ENCODE data around the gene CDX1.

Gene CDX1

DNA sequence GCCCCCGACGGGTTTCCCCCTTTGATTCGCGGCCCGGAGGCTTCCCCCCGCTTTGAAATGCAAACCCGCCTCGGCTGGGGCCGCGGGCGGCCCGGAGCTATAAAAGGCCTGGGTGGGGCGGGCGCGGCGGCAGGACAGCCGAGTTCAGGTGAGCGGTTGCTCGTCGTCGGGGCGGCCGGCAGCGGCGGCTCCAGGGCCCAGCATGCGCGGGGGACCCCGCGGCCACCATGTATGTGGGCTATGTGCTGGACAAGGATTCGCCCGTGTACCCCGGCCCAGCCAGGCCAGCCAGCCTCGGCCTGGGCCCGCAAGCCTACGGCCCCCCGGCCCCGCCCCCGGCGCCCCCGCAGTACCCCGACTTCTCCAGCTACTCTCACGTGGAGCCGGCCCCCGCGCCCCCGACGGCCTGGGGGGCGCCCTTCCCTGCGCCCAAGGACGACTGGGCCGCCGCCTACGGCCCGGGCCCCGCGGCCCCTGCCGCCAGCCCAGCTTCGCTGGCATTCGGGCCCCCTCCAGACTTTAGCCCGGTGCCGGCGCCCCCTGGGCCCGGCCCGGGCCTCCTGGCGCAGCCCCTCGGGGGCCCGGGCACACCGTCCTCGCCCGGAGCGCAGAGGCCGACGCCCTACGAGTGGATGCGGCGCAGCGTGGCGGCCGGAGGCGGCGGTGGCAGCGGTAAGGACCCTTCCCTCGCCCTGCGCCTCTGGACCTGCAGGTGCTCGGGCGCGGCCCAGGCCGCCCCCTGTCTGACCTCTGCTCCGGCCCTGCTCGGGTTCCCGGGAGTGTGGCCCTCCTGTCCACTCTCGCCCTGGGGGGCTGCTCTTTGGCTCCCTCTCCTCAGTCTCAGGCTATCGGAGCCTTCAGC is at the start of gene CDX1:
Gene CDX1 (plus strand): TSS at position 129 of the 862 bp plus-strand sequence. CDS start 99 bp downstream, at position 228.
- DNase-seq (ENCODE audit: low read depth), result no peak

DNA sequence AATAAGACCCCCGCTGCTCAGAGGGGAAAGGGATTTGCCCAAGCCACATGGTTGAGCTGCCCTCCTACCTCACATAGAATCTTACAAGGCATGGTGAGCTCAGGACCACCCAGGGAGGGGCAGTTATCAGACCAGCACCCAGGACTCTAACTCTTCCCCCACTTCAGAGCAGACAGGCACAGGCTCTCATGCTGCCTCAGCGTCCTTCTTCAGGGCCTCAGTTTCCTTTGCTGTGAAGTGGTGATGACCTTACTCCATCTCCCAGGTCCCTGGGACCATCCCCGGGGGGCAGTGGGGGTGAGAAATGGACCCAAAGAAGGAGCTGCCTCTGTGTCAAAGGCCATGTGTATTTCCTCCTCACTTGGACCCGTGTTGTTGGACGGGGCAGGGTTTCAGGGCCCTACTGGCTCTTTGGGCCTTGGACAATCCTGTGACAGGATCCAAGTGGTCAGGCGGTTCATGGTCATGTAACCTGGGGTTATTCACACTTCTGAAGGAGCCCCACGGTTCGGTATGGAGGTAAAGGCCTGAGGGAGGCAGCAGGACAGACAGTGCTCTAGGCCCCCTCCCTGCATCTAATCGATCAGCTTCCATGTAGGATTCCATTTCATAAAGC is 48.5 kb upstream of the CDX1 start:
- no peak for DNase-seq (ENCODE audit: low read depth)

- no peak for DNase-seq (ENCODE audit: low read depth)
These were observed 47.9 kb upstream of the CDX1 start for GRCh38 chr5:150118561-150119229.

- no peak for DNase-seq (ENCODE audit: low read depth)
These were observed 47.0 kb upstream of the CDX1 start for GRCh38 chr5:150119421-150120061.

- no peak for DNase-seq (ENCODE audit: low read depth)
These were observed 46.5 kb upstream of the CDX1 start for GRCh38 chr5:150120062-150120441.

DNA sequence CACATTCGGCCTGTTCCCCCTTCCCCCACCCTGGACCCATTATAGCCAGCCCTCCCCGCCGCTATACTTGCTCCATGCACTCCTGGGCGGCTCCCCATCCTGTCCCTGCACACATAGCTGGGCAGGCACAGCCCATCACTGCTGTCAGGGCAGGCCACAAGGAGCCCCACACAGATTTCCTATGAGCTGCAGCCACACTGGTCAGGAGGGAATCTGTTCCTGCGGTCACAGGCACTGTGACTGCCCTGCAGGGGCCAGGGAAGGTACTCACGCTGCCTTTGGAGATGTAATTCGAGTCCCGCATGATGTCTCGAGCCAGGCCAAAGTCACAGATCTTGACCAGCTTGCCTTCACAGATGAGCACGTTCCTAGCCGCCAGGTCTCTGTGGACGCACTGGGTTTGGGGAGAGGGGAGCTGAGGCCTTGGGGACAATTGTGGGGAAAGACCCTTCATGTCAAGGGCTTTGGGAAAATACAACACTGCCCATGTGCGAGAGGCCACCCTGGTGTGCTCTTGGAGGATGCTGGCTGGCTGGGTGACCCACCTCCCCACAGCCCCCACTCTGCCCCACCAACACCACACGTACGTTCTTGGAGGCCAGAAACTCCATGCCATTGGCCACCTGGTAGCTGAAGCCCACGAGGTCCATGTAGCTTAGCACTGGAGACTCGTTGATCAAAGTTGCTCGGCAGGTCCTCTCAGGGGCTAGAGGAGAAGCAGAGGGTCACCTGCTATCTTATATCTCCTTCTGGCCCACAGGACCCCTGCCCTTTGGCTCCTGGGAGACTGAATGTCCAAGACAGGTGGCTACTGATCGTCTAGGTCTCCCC is 45.7 kb upstream of the CDX1 start:
- no peak for DNase-seq (ENCODE audit: low read depth)

GRCh38 chr5:150121448-150122157 is 45.0 kb upstream of the CDX1 start:
- DNase-seq (ENCODE audit: low read depth), result no peak

GRCh38 chr5:150122158-150122510 is 44.4 kb upstream of the CDX1 start:
- DNase-seq (ENCODE audit: low read depth), result no peak

- no peak for DNase-seq (ENCODE audit: low read depth)
These were observed 43.8 kb upstream of the CDX1 start for GRCh38 chr5:150122536-150123481.

DNA sequence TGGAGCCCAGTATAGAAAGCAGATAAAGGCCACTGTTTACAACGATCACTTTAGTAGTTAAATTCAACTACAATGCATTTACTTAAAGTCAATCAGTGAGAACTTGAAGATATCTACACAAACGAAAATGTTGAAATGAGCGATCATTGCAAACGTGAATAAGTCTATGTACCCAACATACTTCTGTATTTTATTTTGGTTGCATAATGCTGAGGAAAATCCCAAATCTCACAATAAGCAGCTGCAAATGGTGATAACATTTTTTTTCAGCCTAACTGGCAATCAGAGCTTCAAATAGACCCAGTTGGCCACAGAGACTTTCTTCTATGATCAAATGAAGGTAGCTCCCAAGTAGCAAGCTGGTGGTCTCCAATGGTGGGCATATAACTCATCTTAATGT is 43.0 kb upstream of the CDX1 start:
- DNase-seq (ENCODE audit: low read depth), result no peak

DNA sequence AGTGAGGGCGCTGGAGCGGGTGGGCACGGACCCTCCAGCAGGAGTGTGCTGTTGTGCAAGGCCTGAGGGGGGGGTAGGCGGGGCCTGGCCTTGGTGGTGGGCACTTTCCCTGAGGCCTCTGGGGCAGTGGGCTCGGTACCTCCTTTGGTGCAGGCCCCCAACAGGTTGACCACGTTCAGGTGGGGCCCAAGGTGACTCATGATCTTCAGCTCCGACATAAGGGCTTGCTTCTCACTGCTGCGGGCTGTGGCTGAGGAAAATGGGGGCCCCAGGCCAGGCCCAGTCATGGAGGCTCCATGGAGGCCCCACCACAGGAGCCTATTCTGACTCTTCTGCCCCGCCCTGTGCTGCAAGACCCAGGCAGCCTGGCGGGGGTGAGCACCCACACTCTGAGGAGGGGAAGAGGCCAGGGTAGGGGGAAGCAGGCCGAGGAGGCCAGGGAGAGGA is 42.4 kb upstream of the CDX1 start:
- DNase-seq (ENCODE audit: low read depth), result no peak

DNA sequence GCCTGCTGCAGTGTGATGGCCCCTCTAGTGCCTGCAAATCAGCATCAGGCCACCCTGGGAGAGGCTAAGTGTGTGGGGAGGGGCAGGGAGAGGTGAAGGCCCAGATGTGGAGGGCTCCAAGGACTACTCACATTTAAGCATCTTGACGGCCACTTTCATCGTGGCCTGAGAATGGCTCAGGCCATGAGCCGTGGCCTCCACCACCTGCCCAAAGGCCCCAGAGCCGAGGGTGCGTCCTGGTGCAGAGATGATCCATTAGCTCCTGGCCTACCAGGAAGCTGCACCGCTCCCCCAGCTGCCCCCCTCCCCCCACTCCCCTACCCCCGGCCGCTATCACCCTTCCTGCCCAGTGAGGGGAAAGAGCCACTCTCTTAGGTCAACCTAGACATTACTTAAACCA is 42.0 kb upstream of the CDX1 start:
- no peak for DNase-seq (ENCODE audit: low read depth)

DNA sequence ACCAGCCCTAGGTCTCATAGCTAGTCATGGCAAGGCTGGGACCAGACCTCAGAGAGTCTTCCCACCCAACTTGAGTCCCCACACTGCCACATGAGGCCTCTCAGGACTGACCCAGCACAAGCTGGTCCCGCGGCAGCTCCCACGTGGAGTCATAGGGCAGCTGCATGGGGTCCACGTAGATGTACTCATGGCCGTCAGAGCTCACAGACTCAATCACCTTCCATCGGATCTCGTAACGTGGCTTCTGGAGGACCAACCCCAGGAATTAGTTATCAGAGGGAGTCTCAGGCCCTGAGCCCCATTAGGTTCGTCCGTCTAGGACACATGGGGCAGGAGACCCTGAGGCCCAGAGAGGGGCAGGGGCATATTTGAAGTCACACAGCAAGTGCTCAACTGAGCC is 41.2 kb upstream of the CDX1 start:
- DNase-seq (ENCODE audit: low read depth), result no peak

GRCh38 chr5:150126199-150126920 is 40.2 kb upstream of the CDX1 start:
- DNase-seq (ENCODE audit: low read depth), result no peak

- no peak for DNase-seq (ENCODE audit: low read depth)
These were observed 39.7 kb upstream of the CDX1 start for GRCh38 chr5:150126921-150127265.

- DNase-seq (ENCODE audit: low read depth), result no peak
These were observed 37.1 kb upstream of the CDX1 start for GRCh38 chr5:150129454-150129812.

DNA sequence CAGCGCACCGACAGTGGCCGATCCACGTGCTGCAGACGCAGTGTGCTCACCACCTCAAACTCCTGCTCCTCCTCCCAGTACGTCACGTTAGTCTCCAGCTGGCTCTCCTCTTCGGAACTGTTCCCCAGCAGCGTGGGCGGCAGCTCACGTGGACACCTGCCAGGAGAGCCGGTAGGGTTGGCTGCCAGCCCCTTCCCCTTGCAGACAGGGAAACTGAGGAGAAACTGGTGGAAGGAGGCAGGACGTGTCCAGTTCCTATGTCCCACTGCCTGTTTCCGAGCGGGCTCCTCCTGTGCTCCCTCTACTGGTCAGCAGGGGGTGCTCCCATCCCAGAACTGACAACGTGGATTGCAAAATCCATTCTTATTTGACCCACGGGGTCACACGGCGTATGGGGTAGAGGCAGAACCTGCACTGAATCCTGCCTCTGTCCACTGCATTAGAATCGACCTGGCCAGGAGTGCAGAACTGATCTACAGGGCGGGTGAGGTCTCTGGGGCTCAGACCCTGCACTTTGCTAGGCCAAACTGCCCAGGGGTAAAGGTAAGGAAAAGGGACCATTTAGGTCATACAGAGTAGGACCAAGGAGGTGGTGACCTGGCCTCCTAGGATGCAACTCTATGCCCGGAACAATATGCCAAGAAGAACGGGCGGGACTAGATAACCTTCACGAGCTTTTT is 36.6 kb upstream of the CDX1 start:
- DNase-seq (ENCODE audit: low read depth), result peak; percentile 17

DNA sequence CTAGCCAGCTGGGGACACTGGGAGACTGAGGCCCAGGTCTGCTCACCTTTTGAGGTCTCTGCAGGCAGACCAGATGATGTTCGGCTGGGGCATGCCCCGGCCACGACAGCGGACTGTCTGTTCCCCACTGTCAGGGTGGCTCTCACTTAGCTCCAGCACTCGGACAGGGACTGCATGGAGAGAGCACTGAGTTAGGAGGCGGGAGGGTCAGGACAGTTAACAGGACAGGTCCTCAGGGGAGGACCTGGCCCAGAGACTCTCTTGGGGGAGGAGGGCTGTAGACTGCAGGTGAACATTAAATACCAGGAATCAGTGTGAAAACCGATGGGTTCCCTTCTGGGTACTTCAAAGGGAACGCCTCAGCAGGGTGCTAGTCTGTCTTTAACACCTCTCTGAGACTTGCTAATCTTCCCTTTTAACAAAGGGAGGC is 36.1 kb upstream of the CDX1 start:
- DNase-seq (ENCODE audit: low read depth), result no peak

DNA sequence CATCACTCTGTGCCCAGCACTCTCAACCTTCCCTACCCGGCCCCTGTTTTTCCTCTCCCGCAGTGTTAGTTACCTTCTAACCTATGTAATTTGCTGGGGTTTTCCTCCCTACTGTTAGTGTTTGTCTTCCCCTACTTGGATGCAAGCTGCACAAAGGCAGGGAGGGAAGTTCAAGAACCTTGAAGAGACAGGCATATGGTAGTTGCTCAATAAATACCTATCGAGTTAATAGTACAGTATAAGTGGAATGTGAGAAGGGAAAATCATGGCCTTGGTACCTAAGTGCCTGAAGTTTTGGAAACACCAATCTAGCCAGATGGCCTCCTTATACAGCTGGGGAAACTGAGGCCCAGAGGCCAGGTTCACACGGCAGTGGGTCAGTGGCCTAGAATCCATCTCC is 35.1 kb upstream of the CDX1 start:
- no peak for DNase-seq (ENCODE audit: low read depth)

Measured in activated T-cell treated with anti-CD3 and anti-CD28 coated beads for 24 hours (primary cell).